Stimulated activated CD8-positive, alpha-beta memory T cell treated with anti-CD3 and anti-CD28 coated beads, Interleukin-2, amount 100 ng/mL, for 1 hour (primary cell): Measurements from ENCODE around the gene CLVS2.

ENCODE experiments used
- DNase-seq, 2 donors: peaks; one replicate each; pipeline ENCODE4 v3.0.0-alpha.2; 2020; ENCODE audit warnings: low read depth in 2 of 2

The CLVS2 gene, protein sequence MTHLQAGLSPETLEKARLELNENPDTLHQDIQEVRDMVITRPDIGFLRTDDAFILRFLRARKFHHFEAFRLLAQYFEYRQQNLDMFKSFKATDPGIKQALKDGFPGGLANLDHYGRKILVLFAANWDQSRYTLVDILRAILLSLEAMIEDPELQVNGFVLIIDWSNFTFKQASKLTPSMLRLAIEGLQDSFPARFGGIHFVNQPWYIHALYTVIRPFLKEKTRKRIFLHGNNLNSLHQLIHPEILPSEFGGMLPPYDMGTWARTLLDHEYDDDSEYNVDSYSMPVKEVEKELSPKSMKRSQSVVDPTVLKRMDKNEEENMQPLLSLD

GRCh38 chr6:122995921-122996793 is at the start of gene CLVS2:
Gene CLVS2, plus strand, starts transcription at chr6:122996235. Its CDS starts 1,543 bp downstream, at chr6:122997778.
- DNase-seq: no peak

- DNase-seq: no peak
Observed at GRCh38 chr6:122947355-122947754, 48.7 kb upstream of the CLVS2 start.

- DNase-seq: no peak
Observed at GRCh38 chr6:122953766-122954165, 42.3 kb upstream of the CLVS2 start.

DNA sequence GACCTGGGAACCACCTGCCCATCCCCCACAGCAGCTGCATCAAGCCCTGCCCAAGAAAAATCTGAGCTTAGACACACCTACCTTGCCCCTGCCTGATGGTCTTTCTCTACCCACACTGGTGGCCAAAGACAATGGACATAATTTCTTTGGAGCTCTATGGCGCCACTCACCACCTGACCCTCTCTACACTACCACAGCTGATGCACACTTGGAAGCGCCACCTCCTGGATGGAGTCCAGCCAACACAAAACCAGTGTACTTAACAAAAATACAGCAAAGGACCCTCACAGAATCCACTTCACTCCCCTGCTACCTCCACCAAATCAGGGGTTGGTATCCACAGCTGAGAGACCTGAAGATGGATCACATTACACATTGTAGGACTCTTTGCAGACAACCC is 39.7 kb upstream of the CLVS2 start:
- DNase-seq: no peak

DNA sequence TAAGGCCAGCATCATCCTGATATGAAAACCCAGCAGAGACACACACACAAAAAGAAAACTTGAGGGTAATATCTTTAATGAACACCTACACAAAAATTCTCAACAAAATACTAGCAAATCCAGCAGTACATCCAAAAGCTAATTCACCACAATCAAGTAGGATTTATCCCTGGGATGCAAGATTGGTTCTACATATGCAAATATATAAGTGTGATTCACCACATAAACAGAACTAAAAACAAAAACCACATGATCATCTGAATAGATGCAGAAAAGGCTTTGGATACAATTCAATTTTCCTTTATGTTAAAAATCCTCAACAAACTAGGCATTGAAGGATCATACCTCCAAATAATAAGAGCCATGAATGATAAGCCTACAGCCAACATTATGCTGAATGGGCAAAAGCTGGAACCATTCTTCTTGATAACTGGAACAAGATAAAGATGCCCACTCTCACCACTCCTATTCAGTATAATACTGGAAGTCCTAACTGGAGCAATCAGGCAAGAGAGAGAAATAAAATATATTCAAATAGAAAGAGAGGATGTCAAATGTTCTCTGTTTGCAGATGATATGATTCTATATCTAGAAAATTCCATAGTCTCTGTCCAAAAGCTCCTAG is 33.9 kb upstream of the CLVS2 start:
- DNase-seq: no peak

- no peak for DNase-seq
Observed at GRCh38 chr6:122969999-122970533, 26.0 kb upstream of the CLVS2 start.

- no peak for DNase-seq
Observed at GRCh38 chr6:122977180-122977579, 18.9 kb upstream of the CLVS2 start.

- no peak for DNase-seq
Observed at GRCh38 chr6:122984393-122984792, 11.6 kb upstream of the CLVS2 start.

GRCh38 chr6:122994256-122994655 is 1.8 kb upstream of the CLVS2 start:
- no peak for DNase-seq

GRCh38 chr6:122996794-122997505 is 915 bp downstream of the CLVS2 start:
- DNase-seq: no peak

GRCh38 chr6:122997541-122998150 is 1.6 kb downstream of the CLVS2 start:
- DNase-seq: no peak

- no peak for DNase-seq
Observed at GRCh38 chr6:122998403-122998975, 2.5 kb downstream of the CLVS2 start.

DNA sequence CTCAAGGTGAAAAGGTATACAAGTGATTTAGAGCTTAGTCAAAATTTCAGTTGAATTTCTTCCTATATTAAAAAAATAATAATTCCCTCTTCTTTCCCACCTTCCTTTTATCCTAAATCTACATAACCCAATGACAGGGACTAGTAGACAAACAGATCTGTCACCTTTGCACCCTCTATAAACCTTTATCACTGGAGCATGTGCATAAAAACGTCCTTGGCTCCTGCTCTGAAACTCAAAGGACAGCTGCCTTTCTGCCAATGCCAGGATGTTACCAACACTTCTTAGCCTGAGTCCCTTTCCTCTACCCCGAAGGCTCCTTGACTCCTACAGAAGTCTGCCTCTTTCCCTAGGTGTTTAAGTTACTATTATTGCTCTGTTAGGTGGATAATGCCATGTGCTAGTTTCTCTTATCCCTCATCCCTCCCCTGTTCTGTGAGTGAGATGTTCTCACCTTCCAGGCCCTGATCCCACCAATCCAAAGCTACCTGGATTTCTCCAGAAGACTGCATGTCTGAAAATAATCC is 4.3 kb downstream of the CLVS2 start:
- no peak for DNase-seq

GRCh38 chr6:123001540-123001939 is 5.5 kb downstream of the CLVS2 start:
- no peak for DNase-seq

DNA sequence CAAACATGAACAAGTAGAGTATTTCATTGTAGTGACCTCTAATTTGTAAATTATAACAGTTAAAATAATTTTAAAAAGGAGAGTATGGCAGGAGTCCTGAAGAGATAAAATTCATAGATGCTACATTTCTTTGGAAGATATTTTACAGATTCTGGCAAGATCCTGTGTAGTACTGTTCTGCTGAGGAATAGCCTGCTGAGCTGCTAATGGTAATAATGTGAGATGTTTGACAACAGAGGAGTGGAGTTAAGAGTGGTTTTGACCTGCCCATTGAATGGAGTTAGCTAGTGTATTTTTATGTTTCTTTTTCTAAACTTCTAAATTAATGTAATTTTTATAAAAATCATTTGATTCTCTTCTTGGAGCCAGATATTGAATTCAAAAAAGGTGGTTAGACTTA is 11.8 kb downstream of the CLVS2 start:
- no peak for DNase-seq

- no peak for DNase-seq
Observed at GRCh38 chr6:123009059-123009458, 13.0 kb downstream of the CLVS2 start.

- no peak for DNase-seq
Observed at GRCh38 chr6:123014835-123015234, 18.8 kb downstream of the CLVS2 start.

GRCh38 chr6:123016431-123017103 is 20.5 kb downstream of the CLVS2 start:
- DNase-seq: no peak

DNA sequence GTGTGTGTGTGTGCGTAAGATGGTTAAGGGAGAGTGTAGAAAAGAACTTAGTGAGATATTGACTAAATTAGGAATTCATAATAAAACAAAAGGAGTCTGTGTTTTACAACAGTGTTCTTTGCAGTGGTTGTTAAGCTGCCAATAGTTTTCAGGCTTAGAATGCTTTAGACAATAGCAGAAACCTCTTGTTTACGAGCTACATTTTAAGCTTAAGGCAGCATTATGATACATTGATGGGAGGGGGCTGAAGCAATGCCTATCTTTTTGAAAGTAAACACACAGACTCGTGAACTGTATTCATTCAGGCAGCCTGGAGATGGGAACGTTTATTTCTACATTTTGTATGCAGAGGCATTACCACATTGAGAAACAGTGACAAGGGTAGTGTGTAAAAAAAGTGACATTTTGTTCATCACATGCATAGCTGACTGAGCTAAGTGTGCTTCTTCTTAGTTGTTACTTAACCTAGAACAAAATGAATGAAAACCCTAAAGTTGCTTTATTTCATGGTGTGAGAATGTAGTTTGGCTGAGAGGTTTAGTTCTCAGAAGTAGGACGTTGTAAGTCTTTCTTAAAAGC is 21.2 kb downstream of the CLVS2 start:
- no peak for DNase-seq

DNA sequence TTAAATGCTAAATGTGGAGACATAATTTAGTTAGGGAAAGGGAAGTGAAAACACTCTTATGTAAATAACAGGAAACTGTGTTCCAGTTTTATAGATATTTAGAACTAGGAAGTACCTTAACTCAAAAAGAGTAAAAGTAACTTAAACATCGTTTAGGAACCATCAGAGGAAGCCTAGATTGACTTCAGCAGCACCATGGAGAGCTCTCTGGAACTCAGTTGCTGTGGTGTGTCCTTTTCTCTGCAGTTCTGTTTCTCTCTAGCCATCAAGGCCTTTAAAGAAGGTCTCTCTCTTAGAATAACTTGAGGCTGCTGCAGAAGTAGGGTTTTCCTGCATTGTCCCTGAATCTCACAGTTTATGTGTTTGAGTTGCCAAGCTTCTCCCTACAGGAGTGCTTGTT is 26.9 kb downstream of the CLVS2 start:
- no peak for DNase-seq
